GM12878 (cell line): ENCODE data around the gene RREB1. TPM values are rescaled to one million over a fixed set of nuclear protein-coding genes. Genes with fewer than 3 reads are reported as not detected.
A peak's percentile ranks its signal among the peaks of the same experiment; 100 is the strongest.

Experiments used
- ATAC-seq: fragments of 200-7000 bp; cut with Tn5 transposase; 3 replicates; pipeline ENCODE4 v1.9.1; 2020; ENCODE audit warnings: mild to moderate bottlenecking, moderate library complexity
- BruUV-seq: library from RNA; stranded (reverse); fragments of 400-500 nt; replicated peaks from 2 replicates; lab custom pipeline; 2021; lab: Mats Ljungman, UMichigan
- CTCF ChIA-PET: fragments of 300-600 bp; sonication (Branson Sonifier 250); formaldehyde crosslinking; extraction: SDS; loops from one replicate; lab custom pipeline; 2021; ENCODE audit warnings: inconsistent platforms; lab: Yijun Ruan, JAX
- POLR2A ChIA-PET: fragments of 350-600 bp; formaldehyde crosslinking; extraction: SDS; loops from one replicate; lab custom pipeline; 2021; ENCODE audit warnings: inconsistent platforms; lab: Charles Lee
- RAD21 ChIA-PET: fragments of 300-600 bp; sonication (Branson Sonifier 250); formaldehyde crosslinking; loops from one replicate; lab custom pipeline; 2023; ENCODE audit warnings: antibody characterized with exemption; ENCODE audit not compliant: unreplicated experiment; lab: Charles Lee
- SMC1A ChIA-PET: fragments of 300-600 bp; sonication (Branson Sonifier 250); formaldehyde crosslinking; loops from one replicate; lab custom pipeline; 2023; ENCODE audit not compliant: unreplicated experiment, uncharacterized antibody; lab: Charles Lee
- DNase-seq: peaks from one replicate; pipeline ENCODE4 v3.0.0-alpha.2; 2011; ENCODE audit warnings: low read depth, low spot score
- FAIRE-seq: peaks from 3 replicates; lab custom pipeline; 2011; peaks lifted over from hg19 to GRCh38; lab: Jason Lieb, UNC
- H2AFZ ChIP-seq: 2 replicates; pipeline ENCODE4 v1.6.0; 2011; ENCODE audit warnings: low read depth, low read length, control low read depth; ENCODE audit not compliant: control insufficient read depth
- H3K27ac ChIP-seq: 2 replicates; pipeline ENCODE4 v1.5.1; 2011; ENCODE audit warnings: control low read depth; ENCODE audit not compliant: control insufficient read depth, insufficient read depth
- H3K27me3 ChIP-seq, 2 experiments: replicated peaks in 1 of 2; 2 replicates each; pipeline versions ENCODE4 v1.6.0 to v1.6.1; 2011; ENCODE audit warnings: low read length in 1 of 2; ENCODE audit not compliant: control insufficient read depth in 2 of 2, insufficient read depth in 2 of 2
- H3K36me3 ChIP-seq, 2 experiments: 2 replicates each; pipeline ENCODE4 v1.5.1; 2011; ENCODE audit warnings: low read length in 1 of 2; ENCODE audit not compliant: control insufficient read depth in 2 of 2, insufficient read depth in 2 of 2
- H3K4me1 ChIP-seq: 2 replicates; pipeline ENCODE4 v1.6.1; 2011; ENCODE audit warnings: mild to moderate bottlenecking, low read length, moderate library complexity, mixed read lengths; ENCODE audit not compliant: control insufficient read depth, insufficient read depth
- H3K4me2 ChIP-seq: 2 replicates; pipeline ENCODE4 v1.6.0; 2011; ENCODE audit warnings: control low read depth; ENCODE audit not compliant: control insufficient read depth, insufficient read depth
- H3K4me3 ChIP-seq: fragments of 200-600 bp; sonication (generic); 2 replicates; pipeline ENCODE4 v1.5.1; 2016
- H3K79me2 ChIP-seq: 2 replicates; pipeline ENCODE4 v1.6.0; 2011; ENCODE audit warnings: low read length; ENCODE audit not compliant: control insufficient read depth, insufficient read depth
- H3K9ac ChIP-seq: 2 replicates; pipeline ENCODE4 v1.8.0; 2011; ENCODE audit warnings: low read length, control low read depth, mixed read lengths; ENCODE audit not compliant: control insufficient read depth, insufficient read depth
- H3K9me3 ChIP-seq: replicated peaks from 3 replicates; pipeline ENCODE4 v1.5.1; 2011; ENCODE audit warnings: mild to moderate bottlenecking, low read length; ENCODE audit not compliant: control insufficient read depth, insufficient read depth
- H4K20me1 ChIP-seq: 2 replicates; pipeline ENCODE4 v1.6.0; 2011; ENCODE audit not compliant: control insufficient read depth, insufficient read depth
- BRCA1 ChIP-seq: IDR thresholded peaks from 2 replicates; pipeline ENCODE4 v1.6.1; 2011; ENCODE audit warnings: low read depth, low read length, improper control_type of control experiment
- CBFB ChIP-seq: IDR thresholded peaks from 2 replicates; pipeline ENCODE4 v1.6.1; 2016; ENCODE audit warnings: antibody characterized with exemption, low read depth
- EED ChIP-seq: sonication (generic); IDR thresholded peaks from 2 replicates; pipeline ENCODE4 v1.6.1; 2016; ENCODE audit warnings: antibody characterized with exemption, low read depth
- NFIC ChIP-seq: IDR thresholded peaks from 2 replicates; pipeline ENCODE4 v1.6.1; 2012; ENCODE audit warnings: low read depth, mild to moderate bottlenecking, inconsistent platforms, low read length, moderate library complexity
- RUNX3 ChIP-seq: IDR thresholded peaks from 2 replicates; pipeline ENCODE4 v1.6.1; 2012; ENCODE audit warnings: low read length, inconsistent platforms
- WRNIP1 ChIP-seq: IDR thresholded peaks from 2 replicates; pipeline ENCODE4 v1.6.1; 2011; ENCODE audit warnings: low read depth, low read length, improper control_type of control experiment, borderline replicate concordance
- YY1 ChIP-seq: IDR thresholded peaks from 2 replicates; pipeline ENCODE4 v1.6.1; 2011; ENCODE audit warnings: low read depth, mild to moderate bottlenecking, low read length
- ZNF217 ChIP-seq: fragments of 450-650 bp; IDR thresholded peaks from 2 replicates; pipeline ENCODE4 v1.6.1; 2017; ENCODE audit warnings: antibody characterized with exemption, mild to moderate bottlenecking
- WGBS: methylation state at CpG from one replicate; pipeline ENCODE4 v1.1.6; 2016; ENCODE audit warnings: low lambda C conversion rate; ENCODE audit not compliant: insufficient replicate concordance, insufficient coverage; ENCODE audit errors: missing lambda C conversion rate; 5-methylcytosine and 5-hydroxymethylcytosine counted together
- in situ Hi-C: fragments of 300-500 bp; cut with MboI; formaldehyde crosslinking; loops from 9 replicates; pipeline ENCODE4 v1.14.3; 2018; ENCODE audit warnings: mixed read lengths
- intact Hi-C: fragments of 100-400 bp; cut with micrococcal nuclease; formaldehyde crosslinking; loops from one replicate; pipeline ENCODE4 v1.14.2; 2022; ENCODE audit not compliant: unreplicated experiment
- polyA plus RNA-seq, 11 experiments: library from polyadenylated mRNA; depleted of rRNA in 4 of 11; unstranded in 6 of 11; stranded (reverse) in 5 of 11; fragments of >200 nt; fragmentation: Nextera tagmentation in 4 of 11; fragmentation: Illumina TruSeq in 1 of 11; extraction: Ambion mirVana in 4 of 11; extraction: Trizol in 1 of 11; gene quantifications; 1 replicate in 1 of 11; 2 replicates in 10 of 11; pipeline versions ENCODE4 v1.2.1 to v1.2.3, GENCODE V29; 2011 to 2016; ENCODE audit warnings: inconsistent platforms in 2 of 11, missing spikeins in 2 of 11, low read depth in 1 of 11
- total RNA-seq, 4 experiments: library from RNA; depleted of rRNA in 3 of 4; stranded (reverse); fragments of >200 nt in 3 of 4; fragmentation: Illumina TruSeq in 1 of 4; extraction: Trizol in 1 of 4; gene quantifications; 2 replicates each; pipeline versions ENCODE4 v1.2.1 to v1.2.3, GENCODE V29; 2013 to 2021

The RREB1 gene
- total and polyA plus RNA-seq, 10 of the 15 experiments (the other 5 are each of a cell fraction or from before 2014, with no cell fraction given): 1.9 to 30.3 (median 8.6) TPM

DNA sequence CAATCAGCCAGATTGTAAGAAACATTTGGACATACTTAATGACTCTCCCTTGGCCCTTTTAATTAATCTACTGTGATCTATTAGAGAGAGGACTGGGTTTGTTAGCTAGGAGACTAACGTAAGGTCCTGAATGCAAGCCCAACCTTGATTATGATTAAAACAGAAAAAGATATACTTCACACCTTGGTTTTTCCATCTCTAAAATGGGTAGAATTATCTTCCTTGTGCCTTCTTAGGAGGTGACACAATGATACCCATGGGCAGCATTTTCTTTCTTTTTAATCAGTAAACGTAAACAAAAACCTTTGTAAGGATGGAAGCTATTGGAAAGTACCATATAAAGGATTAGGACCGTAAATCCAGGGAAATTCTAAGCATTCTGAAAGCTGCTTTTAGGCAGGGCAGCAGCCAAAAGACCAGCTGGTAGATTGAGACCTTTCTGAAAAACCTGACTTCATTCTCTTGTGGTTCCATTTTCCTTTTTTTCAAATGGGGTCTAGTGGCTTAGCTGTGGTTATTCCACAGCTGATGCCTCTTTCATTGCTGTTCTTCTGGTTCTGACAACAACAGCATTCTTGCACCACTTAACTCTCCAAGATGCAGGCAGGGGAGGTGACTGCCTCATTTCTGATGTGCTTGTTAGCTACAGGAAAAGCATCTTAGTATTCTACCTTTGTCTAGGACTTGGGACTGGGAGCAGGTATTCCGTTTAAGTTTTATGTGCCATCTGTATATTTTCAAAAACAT is 27.4 kb downstream of the RREB1 start:
- Histone ChIP-seq H3K27me3 (no peaks in the 10 kb centered on the region), H2AFZ (no peak overlapping the region), H3K9ac (no peak overlapping the region), H3K4me1 (peaks cover 75% of the 10 kb centered on the region), H4K20me1 (peaks cover 1% of the 10 kb centered on the region; the same call in 1 of the 2 replicates), H3K4me2 (peak overlapping the region; percentile 80), H3K36me3 (peaks cover 1 to 4% of the 10 kb centered on the region in 2 experiments; a peak in 2 of 4 replicates), H3K4me3 (peak overlapping the region; percentile 41), H3K79me2 (peaks cover 94% of the 10 kb centered on the region), H3K9me3 (no peaks in the 10 kb centered on the region), H3K27ac (peak overlapping the region; percentile 88)
- FAIRE-seq: peak; percentile 18
- DNase-seq: no peak
- 24% methylated on average over 4 of the region's 4 CpGs for WGBS
- ATAC-seq: peak; percentile 2; the same call in 2 of the 3 replicates
- POLR2A ChIA-PET: interaction anchor here (0.8 to 2.3 kb wide), 9 partner anchors 11 to 104 kb away, joined by 4 to 15 read pairs (median 7); no protein-coding TSS in a partner anchor
- intact Hi-C loops: loop anchor here (2.0 kb wide), 1 partner anchor 22 kb away; no protein-coding TSS in a partner anchor
- RAD21 ChIA-PET: interaction anchor here (0.6 to 6.0 kb wide), 9 partner anchors 10 to 102 kb away, joined by 3 to 87 read pairs (median 21); no protein-coding TSS in a partner anchor
- BruUV-seq: no TSS peak
- TF ChIP-seq ZNF217: 0 out of 2 replicates have a peak, but pooled peaks have one; percentile 30
- TF ChIP-seq EED: peak; percentile 64
- peak; percentile 36; the same call in 1 of the 2 replicates for TF ChIP-seq YY1
- TF ChIP-seq RUNX3: peak; percentile 94
- TF ChIP-seq BRCA1: no peak
- TF ChIP-seq NFIC: peak; percentile 43; the same call in 1 of the 2 replicates
- TF ChIP-seq CBFB: peak; percentile 68; the same call in 1 of the 2 replicates
- no peak for TF ChIP-seq WRNIP1
- SMC1A ChIA-PET: interaction anchor here (0.7 to 14.1 kb wide), 30 partner anchors 9 to 450 kb away, joined by 3 to 256 read pairs (median 4); no protein-coding TSS in a partner anchor
- in situ Hi-C loops: no loop called here
- CTCF ChIA-PET: interaction anchor here (0.7 to 7.7 kb wide), 12 partner anchors 15 to 108 kb away, joined by 3 to 63 read pairs (median 3); no protein-coding TSS in a partner anchor
